Breast epithelium (tissue), 4 donors: ENCODE results near the gene ACR. TPM values are rescaled to one million over a fixed set of nuclear protein-coding genes. Genes with fewer than 3 reads are reported as not detected.

Experiments used
- DNase-seq, 2 donors: peaks; one replicate each; pipeline ENCODE4 v3.0.0-alpha.2; 2019; ENCODE audit warnings: low spot score in 2 of 2
- H3K27ac ChIP-seq, 2 donors: fragments of 200-600 bp; sonication (generic) in 1 of 2; one replicate each; pipeline ENCODE4 v1.5.1; 2016 to 2019; ENCODE audit warnings: mild to moderate bottlenecking in 1 of 2
- H3K27me3 ChIP-seq, 2 donors: fragments of 200-600 bp; sonication (generic) in 1 of 2; one replicate each; pipeline versions ENCODE4 v1.5.1 to v1.6.0; 2017 to 2019; ENCODE audit warnings: control low read depth in 1 of 2, mild to moderate bottlenecking in 1 of 2
- H3K36me3 ChIP-seq: fragments of 200-600 bp; one replicate; pipeline ENCODE4 v1.5.1; 2019
- H3K4me1 ChIP-seq, 2 donors: fragments of 200-600 bp; sonication (generic); one replicate each; pipeline ENCODE4 v1.5.1; 2016 to 2019; ENCODE audit warnings: control low read depth in 1 of 2
- H3K4me3 ChIP-seq, 3 donors: fragments of 200-600 bp; sonication (generic); 1 replicate in 2 of 3; 2 replicates in 1 of 3; pipeline ENCODE4 v1.5.1; 2016 to 2019; ENCODE audit warnings: mild to moderate bottlenecking in 3 of 3, moderate library complexity in 2 of 3
- H3K9me3 ChIP-seq, 2 donors: fragments of 200-600 bp; sonication (generic) in 1 of 2; one replicate each; pipeline ENCODE4 v1.5.1; 2016 to 2019; ENCODE audit warnings: control low read depth in 1 of 2
- CTCF ChIP-seq, 3 donors: fragments of 450-650 bp; IDR thresholded peaks; one replicate each; pipeline ENCODE4 v1.5.1; 2016 to 2017; ENCODE audit warnings: antibody characterized with exemption in 3 of 3, mild to moderate bottlenecking in 3 of 3, moderate library complexity in 3 of 3
- POLR2A ChIP-seq: fragments of 450-650 bp; IDR thresholded peaks from one replicate; pipeline ENCODE4 v1.6.1; 2016; ENCODE audit warnings: antibody characterized with exemption, mild to moderate bottlenecking, moderate library complexity
- POLR2AphosphoS5 ChIP-seq, 3 donors: sonication (generic); formaldehyde crosslinking; IDR thresholded peaks; one replicate each; pipeline ENCODE4 v1.6.1; 2017; ENCODE audit warnings: antibody characterized with exemption in 3 of 3
- intact Hi-C: fragments of 100-400 bp; cut with DNase I; formaldehyde crosslinking; loops from one replicate; pipeline ENCODE4 v1.15.1; 2023; ENCODE audit warnings: low total_unique reads
- total RNA-seq, 3 donors: library from RNA; depleted of rRNA; stranded (reverse); fragments of >200 nt; gene quantifications; one replicate each; pipeline ENCODE4 v1.1.0, GENCODE V29; 2016

Gene ACR
- total RNA-seq, 3 donors from 2014 or later: 0.44 to 0.80 TPM; not detected in 1

- Histone ChIP-seq H3K27ac (peak overlapping the region; percentile 33 to 55), H3K36me3 (no peaks in the 10 kb centered on the region), H3K4me3 (no peak overlapping the region), H3K9me3 (no peaks in the 10 kb centered on the region), H3K27me3 (peaks cover 0 to under 1% of the 10 kb centered on the region in 2 donors), H3K4me1 (peaks cover 0 to 4% of the 10 kb centered on the region in 2 donors)
- intact Hi-C loops: no loop called here
- no peak for DNase-seq
- TF ChIP-seq POLR2AphosphoS5 (IDR thresholded peaks at IDR 0.05) (no peak), CTCF (IDR thresholded peaks at IDR 0.05) (no peak), POLR2A (no peak)
Measured at GRCh38 chr22:50714150-50714549, 23.9 kb upstream of the ACR start.

DNA sequence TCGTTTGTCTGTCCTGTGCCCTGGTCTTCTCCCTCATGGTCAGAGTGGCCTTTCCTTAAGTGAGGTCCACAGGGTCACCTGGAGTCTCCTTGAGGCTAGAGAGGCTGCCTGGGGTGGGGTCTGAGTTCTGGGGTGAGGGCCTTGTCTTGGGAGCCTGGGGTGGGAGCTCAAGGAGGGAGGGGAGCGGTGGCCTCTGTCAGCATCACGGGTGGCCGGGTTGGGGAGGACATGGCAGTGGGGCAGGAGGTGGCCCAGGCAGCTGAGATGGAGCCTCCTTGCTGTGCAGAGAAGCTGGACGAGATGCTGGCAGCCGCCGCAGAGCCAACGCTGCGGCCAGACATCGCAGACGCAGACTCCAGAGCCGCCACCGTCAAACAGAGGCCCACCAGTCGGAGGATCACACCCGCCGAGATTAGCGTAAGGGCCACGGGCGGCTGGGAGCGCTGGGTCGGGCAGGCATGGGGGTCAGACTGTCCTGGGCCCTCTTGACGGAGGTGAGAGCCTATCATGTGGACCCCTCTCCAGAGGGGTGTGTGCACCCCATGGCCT lies 23.3 kb upstream of the ACR start:
- peaks cover 0 to 4% of the 10 kb centered on the region in 2 donors for H3K4me1 ChIP-seq
- TF ChIP-seq POLR2A (no peak), CTCF (IDR thresholded peaks at IDR 0.05) (no peak), POLR2AphosphoS5 (IDR thresholded peaks at IDR 0.05) (no peak)
- DNase-seq: no peak
- intact Hi-C loops: no loop called here
- H3K36me3 ChIP-seq: no peaks in the 10 kb centered on the region
- no peak overlapping the region for H3K27ac ChIP-seq
- peaks cover 0 to 6% of the 10 kb centered on the region in 2 donors for H3K27me3 ChIP-seq
- no peak overlapping the region for H3K4me3 ChIP-seq
- H3K9me3 ChIP-seq: no peaks in the 10 kb centered on the region

DNA sequence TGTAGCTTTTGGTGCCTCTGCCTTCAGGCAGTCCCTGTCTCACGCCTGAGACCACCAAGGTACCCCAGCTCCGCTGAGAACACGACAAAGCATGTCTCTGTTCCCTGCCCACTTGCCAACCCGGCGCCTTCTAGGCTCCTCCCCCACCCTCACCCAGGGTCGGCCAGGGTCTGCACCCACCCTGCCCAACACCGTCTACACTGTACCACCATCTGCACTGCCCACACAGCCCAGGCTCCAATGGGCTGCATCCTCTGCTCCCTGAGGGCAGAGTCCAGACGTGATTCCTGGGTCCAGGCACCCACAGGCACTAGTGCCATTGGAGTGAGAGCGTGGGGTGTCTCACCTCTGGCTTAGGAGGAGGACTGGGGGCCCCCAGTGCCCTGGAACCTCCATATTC lies 22.8 kb upstream of the ACR start:
- DNase-seq: no peak
- no peak for TF ChIP-seq POLR2AphosphoS5 (IDR thresholded peaks at IDR 0.05)
- TF ChIP-seq CTCF (IDR thresholded peaks at IDR 0.05): no peak
- no peak for TF ChIP-seq POLR2A
- Histone ChIP-seq H3K27ac (no peak overlapping the region), H3K36me3 (no peaks in the 10 kb centered on the region), H3K27me3 (peaks cover 0 to 11% of the 10 kb centered on the region in 2 donors), H3K4me3 (no peak overlapping the region), H3K9me3 (no peaks in the 10 kb centered on the region), H3K4me1 (peaks cover 0 to 4% of the 10 kb centered on the region in 2 donors)
- intact Hi-C loops: no loop called here

DNA sequence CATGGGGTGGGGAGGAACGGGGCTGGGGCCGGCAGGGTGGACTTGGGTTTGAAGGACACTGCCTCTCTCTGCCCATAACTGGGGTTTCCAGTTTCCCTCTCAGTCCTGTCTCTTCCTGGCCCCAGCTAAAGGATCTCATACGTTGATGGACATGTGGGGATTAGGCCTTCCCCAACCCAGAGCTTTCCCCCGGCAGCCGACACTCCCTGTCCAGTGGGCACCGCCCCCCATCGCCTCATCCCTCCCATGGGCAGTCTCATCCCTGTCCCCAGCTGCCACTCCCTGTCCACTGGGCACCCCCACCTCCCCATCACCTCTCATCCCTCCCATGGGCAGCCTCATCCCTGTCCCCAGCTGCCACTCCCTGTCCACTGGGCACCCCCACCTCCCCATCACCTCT lies 22.2 kb upstream of the ACR start:
- H3K27ac ChIP-seq: no peak overlapping the region
- peaks cover 0 to 15% of the 10 kb centered on the region in 2 donors for H3K27me3 ChIP-seq
- intact Hi-C loops: no loop called here
- H3K36me3 ChIP-seq: no peaks in the 10 kb centered on the region
- TF ChIP-seq CTCF (IDR thresholded peaks at IDR 0.05) (no peak), POLR2AphosphoS5 (IDR thresholded peaks at IDR 0.05) (no peak), POLR2A (no peak)
- H3K4me3 ChIP-seq: no peak overlapping the region
- no peaks in the 10 kb centered on the region for H3K9me3 ChIP-seq
- no peak for DNase-seq
- peaks cover 0 to 4% of the 10 kb centered on the region in 2 donors for H3K4me1 ChIP-seq

DNA sequence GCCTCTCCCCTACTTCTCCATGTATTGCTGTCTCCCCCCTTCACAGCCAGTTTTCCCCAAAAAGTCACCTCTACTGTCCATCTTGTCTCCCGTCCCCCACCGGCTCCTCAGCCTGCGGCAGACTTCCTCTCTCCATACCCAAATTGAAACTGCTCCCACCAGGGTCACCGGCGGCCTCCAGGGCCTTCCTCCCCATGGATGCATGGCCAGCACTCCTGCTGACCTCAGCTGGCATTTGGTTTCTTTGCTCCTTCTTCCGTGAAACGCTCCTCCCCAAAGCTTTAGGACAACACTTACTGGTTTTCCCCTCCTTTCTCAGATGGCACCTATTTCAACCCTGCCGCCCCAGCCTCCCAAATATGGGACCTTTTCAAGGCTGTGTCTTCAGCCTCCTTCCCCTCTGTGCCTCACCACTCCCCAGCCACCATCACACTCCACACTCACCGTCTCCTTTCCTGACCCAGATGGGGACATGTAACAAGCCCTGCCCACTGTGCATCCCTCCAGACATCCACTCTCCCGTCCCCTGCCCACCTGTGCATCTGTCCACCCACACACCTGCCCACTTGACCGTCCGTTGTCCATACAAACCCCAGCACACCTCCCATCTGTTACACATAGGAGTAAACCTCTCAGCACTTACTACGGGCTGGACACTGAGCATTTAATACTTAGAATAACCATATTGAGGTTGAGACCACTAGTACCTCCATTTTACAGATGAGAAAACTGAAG lies 21.5 kb upstream of the ACR start:
- peaks cover 0 to 4% of the 10 kb centered on the region in 2 donors for H3K4me1 ChIP-seq
- intact Hi-C loops: no loop called here

More for the DNA sequence above, 21.5 kb upstream of the ACR start:
- no peak for DNase-seq
- no peak overlapping the region for H3K4me3 ChIP-seq
- peaks cover 0 to 22% of the 10 kb centered on the region in 2 donors for H3K27me3 ChIP-seq
- H3K9me3 ChIP-seq: no peaks in the 10 kb centered on the region
- H3K36me3 ChIP-seq: no peaks in the 10 kb centered on the region
- no peak for TF ChIP-seq POLR2A
- TF ChIP-seq POLR2AphosphoS5 (IDR thresholded peaks at IDR 0.05): no peak
- no peak for TF ChIP-seq CTCF (IDR thresholded peaks at IDR 0.05)
- H3K27ac ChIP-seq: no peak overlapping the region
